HG02938 (cell line): ENCODE results near the gene PRR30.
"Not testable (repeated sequence)": the region's sequence is repeated elsewhere in the genome, so short reads cannot be mapped to it uniquely, and the experiment has no call there.

Source experiments
- ATAC-seq: cut with Tn5 transposase; IDR thresholded peaks from one replicate; pipeline ENCODE4 v1.9.1; 2021; ENCODE audit warnings: mild to moderate bottlenecking, moderate library complexity; ENCODE audit not compliant: unreplicated experiment

Gene PRR30

GRCh38 chr2:27139310-27139709 is at the start of gene PRR30:
PRR30 (minus strand) TSS chr2:27139410; CDS start chr2:27138329, 1,081 bp downstream.
- no peak for ATAC-seq

GRCh38 chr2:27186613-27187345 is 47.6 kb upstream of the PRR30 start:
- no peak for ATAC-seq

GRCh38 chr2:27185331-27186026 is 46.3 kb upstream of the PRR30 start:
- no peak for ATAC-seq

- no peak for ATAC-seq
Observed at GRCh38 chr2:27184115-27184514, 44.9 kb upstream of the PRR30 start.

- ATAC-seq = no peak
Observed at GRCh38 chr2:27182346-27182745, 43.1 kb upstream of the PRR30 start.

GRCh38 chr2:27179344-27180000 is 40.3 kb upstream of the PRR30 start:
- no peak for ATAC-seq

GRCh38 chr2:27178469-27178868 is 39.3 kb upstream of the PRR30 start:
- ATAC-seq = no peak

GRCh38 chr2:27177441-27178351 is 38.5 kb upstream of the PRR30 start:
- no peak for ATAC-seq

- ATAC-seq = not testable (repeated sequence)
Observed at GRCh38 chr2:27175781-27176180, 36.6 kb upstream of the PRR30 start.

GRCh38 chr2:27175330-27175729 is 36.1 kb upstream of the PRR30 start:
- no peak for ATAC-seq

GRCh38 chr2:27174638-27175037 is 35.4 kb upstream of the PRR30 start:
- ATAC-seq = no peak

GRCh38 chr2:27171351-27171848 is 32.2 kb upstream of the PRR30 start:
- no peak for ATAC-seq

GRCh38 chr2:27170581-27171337 is 31.5 kb upstream of the PRR30 start:
- no peak for ATAC-seq

GRCh38 chr2:27164960-27165763 is 26.0 kb upstream of the PRR30 start:
- ATAC-seq = no peak

- ATAC-seq = no peak
Observed at GRCh38 chr2:27162151-27163121, 23.2 kb upstream of the PRR30 start.

GRCh38 chr2:27160191-27160590 is 21.0 kb upstream of the PRR30 start:
- ATAC-seq = no peak

GRCh38 chr2:27159271-27159670 is 20.1 kb upstream of the PRR30 start:
- no peak for ATAC-seq

GRCh38 chr2:27158468-27158867 is 19.3 kb upstream of the PRR30 start:
- ATAC-seq = no peak
